Caco-2 (cell line): Measurements from ENCODE around the gene PAXIP1. TPM values are rescaled to one million over a fixed set of nuclear protein-coding genes. Genes with fewer than 3 reads are reported as not detected.

Source experiments
- BruUV-seq: library from RNA; stranded (reverse); fragments of 400-500 nt; replicated peaks from 2 replicates; lab custom pipeline; 2021; lab: Mats Ljungman, UMichigan
- CTCF ChIA-PET: fragments of 300-600 bp; sonication (Branson Sonifier 250); formaldehyde crosslinking; loops from one replicate; lab custom pipeline; 2022; ENCODE audit warnings: antibody characterized with exemption; lab: Charles Lee
- POLR2A ChIA-PET: fragments of 300-600 bp; sonication (Branson Sonifier 250); formaldehyde crosslinking; loops from one replicate; lab custom pipeline; 2022; ENCODE audit warnings: antibody characterized with exemption; lab: Charles Lee
- DNase-seq, 2 experiments: peaks; one replicate each; pipeline versions ENCODE4 v3.0.0 to v3.0.0-alpha.2; 2020 to 2022
- H3K27me3 ChIP-seq: replicated peaks from 2 replicates; pipeline ENCODE4 v1.6.0; 2011; ENCODE audit warnings: low read length; ENCODE audit not compliant: control insufficient read depth, insufficient read depth
- H3K36me3 ChIP-seq: 2 replicates; pipeline ENCODE4 v1.5.1; 2011; ENCODE audit warnings: low read length; ENCODE audit not compliant: control insufficient read depth, insufficient read depth
- H3K4me1 ChIP-seq: fragments of 250-450 bp; sonication (Bioruptor Pico); 2 replicates; pipeline ENCODE4 v1.5.1; 2020; ENCODE audit warnings: mild to moderate bottlenecking
- H3K4me3 ChIP-seq: 2 replicates; pipeline ENCODE4 v1.5.1; 2011; ENCODE audit warnings: low read depth, mild to moderate bottlenecking, control low read depth, low read length
- H3K9me3 ChIP-seq: fragments of 250-450 bp; sonication (Bioruptor Pico); 2 replicates; pipeline ENCODE4 v1.5.1; 2020; ENCODE audit warnings: mild to moderate bottlenecking, moderate library complexity
- H3K27ac Mint-ChIP-seq: one replicate; pipeline ENCODE4 v1.8.0; 2022; ENCODE audit warnings: mixed read lengths; ENCODE audit not compliant: unreplicated experiment
- H3K27me3 Mint-ChIP-seq: one replicate; pipeline ENCODE4 v1.8.0; 2022; ENCODE audit warnings: mixed read lengths; ENCODE audit not compliant: insufficient read depth, unreplicated experiment
- H3K36me3 Mint-ChIP-seq: one replicate; pipeline ENCODE4 v1.8.0; 2022; ENCODE audit warnings: mild to moderate bottlenecking, mixed read lengths; ENCODE audit not compliant: insufficient read depth, unreplicated experiment
- H3K4me1 Mint-ChIP-seq: one replicate; pipeline ENCODE4 v1.8.0; 2022; ENCODE audit warnings: low read depth, mixed read lengths; ENCODE audit not compliant: unreplicated experiment
- H3K4me3 Mint-ChIP-seq: one replicate; pipeline ENCODE4 v1.8.0; 2022; ENCODE audit warnings: mild to moderate bottlenecking, moderate library complexity, mixed read lengths; ENCODE audit not compliant: unreplicated experiment
- H3K9me3 Mint-ChIP-seq: one replicate; pipeline ENCODE4 v1.8.0; 2022; ENCODE audit warnings: mixed read lengths; ENCODE audit not compliant: unreplicated experiment
- CTCF ChIP-seq, 2 experiments: fragments of 200-600 bp in 1 of 2; IDR thresholded peaks; 1 replicate in 1 of 2; 2 replicates in 1 of 2; pipeline versions ENCODE4 v1.5.1 to v1.8.0; 2011 to 2022; ENCODE audit warnings: antibody characterized with exemption in 1 of 2, control low read depth in 1 of 2, inconsistent platforms in 1 of 2, low read depth in 1 of 2, low read length in 1 of 2, mild to moderate bottlenecking in 1 of 2, moderate library complexity in 1 of 2; ENCODE audit not compliant: insufficient read depth in 1 of 2, severe bottlenecking in 1 of 2, unreplicated experiment in 1 of 2
- intact Hi-C: fragments of 100-400 bp; cut with micrococcal nuclease; formaldehyde crosslinking; loops from one replicate; pipeline ENCODE4 v1.10.0; 2022; ENCODE audit not compliant: unreplicated experiment
- total RNA-seq: library from RNA; stranded (reverse); gene quantifications from 2 replicates; pipeline ENCODE4 v1.2.3, GENCODE V29; 2022

PAXIP1 gene
- total RNA-seq, 1 experiment from 2014 or later, result 31.5 TPM

- H3K36me3 ChIP-seq, result no peaks in the 10 kb centered on the region
- Mint-ChIP-seq H3K9me3 (peaks cover 19% of the 10 kb centered on the region), H3K27me3 (no peaks in the 10 kb centered on the region), H3K27ac (no peak overlapping the region), H3K4me1 (no peaks in the 10 kb centered on the region), H3K36me3 (peaks cover 6% of the 10 kb centered on the region), H3K4me3 (no peak overlapping the region)
- ChIA-PET CTCF (no interaction called here), POLR2A (no interaction called here)
- intact Hi-C loops, result no loop called here
- no TSS peak for BruUV-seq
- H3K27me3 ChIP-seq, result no peaks in the 10 kb centered on the region
- no peaks in the 10 kb centered on the region for H3K4me1 ChIP-seq
- DNase-seq, result no peak
- peaks cover 8% of the 10 kb centered on the region for H3K9me3 ChIP-seq
- TF ChIP-seq CTCF (IDR thresholded peaks at IDR 0.05; ENCODE audit: insufficient read depth in 1 of 2, low read depth in 1 of 2, low read length in 1 of 2, severe bottlenecking in 1 of 2, unreplicated experiment in 1 of 2), result no peak
- H3K4me3 ChIP-seq, result no peak overlapping the region
Observed at GRCh38 chr7:154906201-154906600, 96.7 kb downstream of the PAXIP1 start.

GRCh38 chr7:154905615-154906014 is 97.3 kb downstream of the PAXIP1 start:
- TF ChIP-seq CTCF (IDR thresholded peaks at IDR 0.05; ENCODE audit: insufficient read depth in 1 of 2, low read depth in 1 of 2, low read length in 1 of 2, severe bottlenecking in 1 of 2, unreplicated experiment in 1 of 2), result no peak
- POLR2A ChIA-PET, result no interaction called here
- Histone ChIP-seq H3K4me3 (no peak overlapping the region), H3K9me3 (peaks cover 3% of the 10 kb centered on the region; the same call in 1 of the 2 replicates), H3K36me3 (no peaks in the 10 kb centered on the region), H3K27me3 (no peaks in the 10 kb centered on the region), H3K4me1 (no peaks in the 10 kb centered on the region)
- Mint-ChIP-seq H3K4me3 (no peak overlapping the region), H3K27me3 (no peaks in the 10 kb centered on the region), H3K27ac (no peak overlapping the region), H3K4me1 (no peaks in the 10 kb centered on the region), H3K9me3 (peaks cover 14% of the 10 kb centered on the region), H3K36me3 (peaks cover 6% of the 10 kb centered on the region)
- CTCF ChIA-PET, result no interaction called here
- no TSS peak for BruUV-seq
- intact Hi-C loops, result no loop called here
- DNase-seq, result no peak

- H3K36me3 ChIP-seq, result no peaks in the 10 kb centered on the region
- peaks cover 6% of the 10 kb centered on the region for H3K36me3 Mint-ChIP-seq
- intact Hi-C loops, result no loop called here
- no peaks in the 10 kb centered on the region for H3K27me3 Mint-ChIP-seq
- H3K4me3 ChIP-seq, result no peak overlapping the region
- H3K27me3 ChIP-seq, result no peaks in the 10 kb centered on the region
- H3K4me1 ChIP-seq, result no peaks in the 10 kb centered on the region
- POLR2A ChIA-PET, result no interaction called here
- BruUV-seq, result no TSS peak
- H3K4me1 Mint-ChIP-seq, result no peaks in the 10 kb centered on the region
- peaks cover 3% of the 10 kb centered on the region; the same call in 1 of the 2 replicates for H3K9me3 ChIP-seq
- H3K9me3 Mint-ChIP-seq, result peaks cover 14% of the 10 kb centered on the region
- no peak overlapping the region for H3K4me3 Mint-ChIP-seq
- H3K27ac Mint-ChIP-seq, result no peak overlapping the region
- CTCF ChIA-PET, result no interaction called here
- no peak for TF ChIP-seq CTCF (IDR thresholded peaks at IDR 0.05; ENCODE audit: insufficient read depth in 1 of 2, low read depth in 1 of 2, low read length in 1 of 2, severe bottlenecking in 1 of 2, unreplicated experiment in 1 of 2)
- no peak for DNase-seq
Observed at GRCh38 chr7:154905146-154905545, 97.8 kb downstream of the PAXIP1 start.
